Osteoblast (primary cell): ENCODE data around the gene WDR36. TPM values are rescaled to one million over a fixed set of nuclear protein-coding genes. Genes with fewer than 3 reads are reported as not detected.

ENCODE experiments used
- DNase-seq: peaks from one replicate; pipeline ENCODE4 v3.0.0; 2011; ENCODE audit warnings: low spot score, mixed read lengths; ENCODE audit not compliant: insufficient read length; ENCODE audit errors: missing footprints
- H2AFZ ChIP-seq: 2 replicates; pipeline ENCODE4 v1.6.0; 2011; ENCODE audit warnings: mild to moderate bottlenecking, low read length
- H3K27ac ChIP-seq: 2 replicates; pipeline ENCODE4 v1.5.1; 2011; ENCODE audit warnings: mild to moderate bottlenecking, low read depth, low read length, moderate library complexity
- H3K27me3 ChIP-seq: 2 replicates; pipeline ENCODE4 v1.6.0; 2012; ENCODE audit warnings: mild to moderate bottlenecking, control low read depth, inconsistent platforms, low read length, moderate library complexity; ENCODE audit not compliant: insufficient read depth
- H3K36me3 ChIP-seq: 2 replicates; pipeline ENCODE4 v1.5.1; 2011; ENCODE audit warnings: mild to moderate bottlenecking, low read length, control low read depth, moderate library complexity; ENCODE audit not compliant: insufficient read depth
- H3K4me1 ChIP-seq: 2 replicates; pipeline ENCODE4 v1.5.1; 2011; ENCODE audit warnings: mild to moderate bottlenecking, low read length, control low read depth, moderate library complexity; ENCODE audit not compliant: insufficient read depth
- H3K4me2 ChIP-seq: 2 replicates; pipeline ENCODE4 v1.6.0; 2011; ENCODE audit warnings: mild to moderate bottlenecking, low read length; ENCODE audit not compliant: insufficient read depth
- H3K4me3 ChIP-seq: fragments of 200-600 bp; sonication (generic); 3 replicates; pipeline ENCODE4 v1.5.1; 2012; ENCODE audit warnings: mild to moderate bottlenecking, low read length, inconsistent platforms; ENCODE audit not compliant: insufficient read depth
- H3K79me2 ChIP-seq: 2 replicates; pipeline ENCODE4 v1.6.0; 2012; ENCODE audit warnings: mild to moderate bottlenecking, low read length, control low read depth, inconsistent platforms; ENCODE audit not compliant: insufficient read depth
- H3K9me3 ChIP-seq: 2 replicates; pipeline ENCODE4 v1.5.1; 2011; ENCODE audit warnings: low read depth, low read length, control low read depth
- H4K20me1 ChIP-seq: 2 replicates; pipeline ENCODE4 v1.6.0; 2012; ENCODE audit warnings: mild to moderate bottlenecking, low read length, control low read depth; ENCODE audit not compliant: insufficient read depth
- total RNA-seq: library from RNA; depleted of rRNA; stranded (reverse); fragments of >200 nt; gene quantifications from 2 replicates; pipeline ENCODE4 v1.2.3, GENCODE V29; 2012
- TF ChIP-seq, protein P1 (sequence below): IDR thresholded peaks from 2 replicates; pipeline ENCODE4 v1.5.1; 2011; ENCODE audit warnings: mild to moderate bottlenecking, low read depth, low read length, moderate library complexity; ENCODE audit errors: extremely low read depth

Gene WDR36
- total RNA-seq, 1 donor = 44.5 TPM

DNA sequence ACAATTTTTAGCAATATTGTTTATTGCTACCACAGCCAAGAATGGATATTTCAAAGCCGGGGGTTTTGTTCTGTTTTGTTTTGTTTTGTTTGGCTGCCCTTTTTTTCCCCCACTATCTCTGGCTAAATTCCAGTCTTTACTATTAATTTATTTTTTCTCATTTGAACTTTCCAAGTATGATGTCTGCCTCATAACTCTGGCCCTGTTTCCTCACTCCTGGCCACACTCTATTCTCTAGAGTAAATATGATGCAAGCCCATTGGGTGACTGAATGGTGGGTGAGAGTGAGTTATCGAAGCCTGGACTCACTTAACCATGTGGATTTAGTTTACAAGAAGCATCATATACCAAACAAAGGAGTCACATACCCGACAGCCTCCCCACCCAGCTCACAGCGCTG, 41.9 kb downstream of the WDR36 start:
- H3K79me2 ChIP-seq = no peaks in the 10 kb centered on the region
- peak overlapping the region; percentile 54 for H3K4me2 ChIP-seq
- TF ChIP-seq, protein P1, sequence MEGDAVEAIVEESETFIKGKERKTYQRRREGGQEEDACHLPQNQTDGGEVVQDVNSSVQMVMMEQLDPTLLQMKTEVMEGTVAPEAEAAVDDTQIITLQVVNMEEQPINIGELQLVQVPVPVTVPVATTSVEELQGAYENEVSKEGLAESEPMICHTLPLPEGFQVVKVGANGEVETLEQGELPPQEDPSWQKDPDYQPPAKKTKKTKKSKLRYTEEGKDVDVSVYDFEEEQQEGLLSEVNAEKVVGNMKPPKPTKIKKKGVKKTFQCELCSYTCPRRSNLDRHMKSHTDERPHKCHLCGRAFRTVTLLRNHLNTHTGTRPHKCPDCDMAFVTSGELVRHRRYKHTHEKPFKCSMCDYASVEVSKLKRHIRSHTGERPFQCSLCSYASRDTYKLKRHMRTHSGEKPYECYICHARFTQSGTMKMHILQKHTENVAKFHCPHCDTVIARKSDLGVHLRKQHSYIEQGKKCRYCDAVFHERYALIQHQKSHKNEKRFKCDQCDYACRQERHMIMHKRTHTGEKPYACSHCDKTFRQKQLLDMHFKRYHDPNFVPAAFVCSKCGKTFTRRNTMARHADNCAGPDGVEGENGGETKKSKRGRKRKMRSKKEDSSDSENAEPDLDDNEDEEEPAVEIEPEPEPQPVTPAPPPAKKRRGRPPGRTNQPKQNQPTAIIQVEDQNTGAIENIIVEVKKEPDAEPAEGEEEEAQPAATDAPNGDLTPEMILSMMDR = no peak
- H3K4me1 ChIP-seq = peaks cover 62% of the 10 kb centered on the region
- H3K4me3 ChIP-seq = no peak overlapping the region
- H4K20me1 ChIP-seq = no peaks in the 10 kb centered on the region
- no peak overlapping the region for H2AFZ ChIP-seq
- no peaks in the 10 kb centered on the region for H3K27me3 ChIP-seq
- H3K27ac ChIP-seq = peak overlapping the region; percentile 54
- peak; percentile 49 for DNase-seq
- no peaks in the 10 kb centered on the region for H3K36me3 ChIP-seq
- no peaks in the 10 kb centered on the region for H3K9me3 ChIP-seq

DNA sequence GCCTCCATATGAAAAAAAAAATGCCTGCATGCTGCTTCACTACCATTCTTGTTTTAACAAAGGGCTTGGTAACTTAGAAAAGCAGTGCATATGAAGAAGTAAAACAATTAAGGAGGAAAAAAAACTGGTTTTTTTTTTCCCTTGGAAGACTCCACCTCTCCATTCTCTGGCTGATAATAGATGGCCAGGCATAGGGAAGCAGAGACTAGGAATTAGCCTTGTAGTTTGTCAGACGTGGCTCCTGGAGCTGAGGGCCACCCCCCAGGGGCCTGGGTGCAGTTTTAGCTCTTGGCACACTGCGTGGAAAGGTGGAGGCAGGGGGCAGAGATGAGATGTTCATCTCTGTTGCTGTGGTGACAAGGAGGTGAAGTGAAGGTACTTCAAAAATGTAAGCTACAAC, 42.7 kb downstream of the WDR36 start:
- no peaks in the 10 kb centered on the region for H3K36me3 ChIP-seq
- H3K27me3 ChIP-seq = no peaks in the 10 kb centered on the region
- H4K20me1 ChIP-seq = no peaks in the 10 kb centered on the region
- no peak for DNase-seq
- no peak overlapping the region for H2AFZ ChIP-seq
- H3K79me2 ChIP-seq = no peaks in the 10 kb centered on the region
- H3K4me3 ChIP-seq = no peak overlapping the region
- TF ChIP-seq, protein P1 = no peak
- H3K27ac ChIP-seq = peak overlapping the region; percentile 54
- no peaks in the 10 kb centered on the region for H3K9me3 ChIP-seq
- peaks cover 55% of the 10 kb centered on the region for H3K4me1 ChIP-seq
- H3K4me2 ChIP-seq = peak overlapping the region; percentile 54

DNA sequence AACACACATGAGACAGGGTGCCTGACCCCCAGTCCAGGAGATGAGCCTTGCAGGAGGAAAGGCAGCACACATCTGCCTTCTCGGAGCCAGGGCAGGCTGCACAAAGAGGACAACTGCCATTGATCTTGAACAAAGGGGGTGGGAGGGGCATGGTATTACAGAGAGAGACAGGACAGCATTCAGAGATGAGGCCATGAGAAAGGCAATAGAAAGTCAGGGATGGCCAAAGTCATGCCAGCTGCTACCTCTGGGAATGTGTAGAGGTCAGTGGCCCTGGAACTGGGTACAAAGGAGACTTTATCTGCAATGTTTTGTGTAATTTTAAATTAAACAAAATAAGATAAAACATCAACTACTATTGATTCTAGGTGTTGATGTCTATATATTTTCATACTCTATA, 43.2 kb downstream of the WDR36 start:
- Histone ChIP-seq H3K9me3 (no peaks in the 10 kb centered on the region), H3K4me2 (no peak overlapping the region), H2AFZ (no peak overlapping the region), H3K4me1 (peaks cover 50% of the 10 kb centered on the region), H3K27me3 (no peaks in the 10 kb centered on the region), H3K79me2 (no peaks in the 10 kb centered on the region), H3K4me3 (no peak overlapping the region), H3K27ac (no peak overlapping the region), H3K36me3 (no peaks in the 10 kb centered on the region), H4K20me1 (no peaks in the 10 kb centered on the region)
- no peak for DNase-seq
- TF ChIP-seq, protein P1 = no peak

DNA sequence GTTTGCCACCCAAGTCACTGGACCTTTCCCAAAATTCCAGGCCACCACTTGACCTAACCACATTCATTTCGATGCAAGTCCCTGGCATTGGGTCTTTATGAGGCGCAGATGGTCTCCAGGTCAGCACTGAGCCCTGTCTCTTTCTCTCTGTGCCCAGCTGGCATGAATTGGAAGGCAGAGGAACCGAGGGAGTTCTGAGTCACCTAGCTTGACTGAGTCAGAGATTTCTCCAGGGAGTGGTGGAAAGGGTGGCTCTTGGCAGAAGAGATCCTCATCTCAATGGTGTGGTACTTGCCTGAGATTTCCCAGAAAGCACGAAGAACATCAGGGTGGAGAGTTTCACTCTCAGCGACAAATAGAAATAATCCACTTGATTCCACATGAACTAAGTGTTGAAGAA, 43.8 kb downstream of the WDR36 start:
- peak overlapping the region; percentile 58 for H3K4me2 ChIP-seq
- no peaks in the 10 kb centered on the region for H3K36me3 ChIP-seq
- no peak overlapping the region for H2AFZ ChIP-seq
- H3K9me3 ChIP-seq = no peaks in the 10 kb centered on the region
- H3K27me3 ChIP-seq = no peaks in the 10 kb centered on the region
- H3K27ac ChIP-seq = no peak overlapping the region
- H4K20me1 ChIP-seq = no peaks in the 10 kb centered on the region
- peak; percentile 89 for DNase-seq
- TF ChIP-seq, protein P1 = no peak
- H3K79me2 ChIP-seq = no peaks in the 10 kb centered on the region
- no peak overlapping the region for H3K4me3 ChIP-seq
- peaks cover 44% of the 10 kb centered on the region for H3K4me1 ChIP-seq
